ENCODE measurements around the gene GLIS1. TPM values are rescaled to one million over a fixed set of nuclear protein-coding genes. Genes with fewer than 3 reads are reported as not detected.

GLIS1 gene
- total RNA-seq, 1 donor from 2014 or later: not detected

GRCh38 chr1:53525595-53525994 lies 213.4 kb downstream of the GLIS1 start:
- DNase-seq: no peak

GRCh38 chr1:53524428-53525375 lies 214.3 kb downstream of the GLIS1 start:
- DNase-seq: no peak

DNA sequence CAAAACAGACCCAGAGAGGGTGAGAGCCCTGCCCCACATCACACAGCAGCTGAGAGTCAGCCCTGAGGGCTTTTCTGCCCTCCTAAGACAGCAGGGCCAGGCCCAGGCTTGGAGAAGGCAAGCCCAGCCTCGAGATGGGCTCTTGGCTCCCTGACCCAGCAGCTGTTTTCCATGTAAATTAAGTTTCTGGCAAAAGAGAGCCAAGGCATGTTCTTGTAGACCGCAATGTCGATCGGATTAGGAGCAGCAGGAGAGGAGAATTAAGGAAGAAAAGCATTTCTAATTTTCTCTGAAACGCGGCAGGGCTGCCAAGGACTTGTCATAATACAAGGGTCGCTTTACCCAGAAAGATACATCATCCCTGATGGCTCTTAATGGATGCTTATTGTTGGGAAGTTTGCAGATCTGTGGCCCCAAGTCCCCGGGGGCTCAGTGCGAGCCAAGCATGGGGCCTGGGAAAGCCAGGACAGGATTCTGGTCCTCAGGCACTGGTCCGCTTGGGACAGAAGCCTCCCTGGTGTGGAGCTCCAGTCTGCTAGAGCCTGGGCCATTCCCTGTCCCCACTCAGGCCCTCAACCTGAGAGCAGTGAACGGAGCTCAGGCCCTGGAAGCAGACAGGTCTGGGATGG lies 216.9 kb downstream of the GLIS1 start:
- DNase-seq: no peak

DNA sequence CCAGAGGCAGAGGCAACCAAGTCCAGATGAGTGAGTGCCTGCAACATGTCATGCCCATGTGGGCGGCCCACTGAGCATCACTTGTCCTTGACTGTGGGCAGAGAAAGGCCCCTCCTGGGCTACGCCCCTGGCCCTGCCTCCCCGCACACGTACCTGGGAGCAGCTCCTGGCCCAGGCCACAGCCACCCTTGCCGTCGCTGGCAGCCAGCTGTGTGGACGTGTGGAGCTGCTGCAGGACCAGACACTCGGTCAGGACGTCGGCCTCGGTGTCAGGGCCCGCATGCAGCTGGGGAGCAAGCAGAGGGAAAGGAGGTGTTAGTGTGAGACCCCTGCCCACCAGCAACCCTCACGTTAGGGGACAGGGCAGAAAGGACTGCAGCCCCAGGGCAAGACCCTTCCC lies 218.5 kb downstream of the GLIS1 start:
- DNase-seq: no peak

DNA sequence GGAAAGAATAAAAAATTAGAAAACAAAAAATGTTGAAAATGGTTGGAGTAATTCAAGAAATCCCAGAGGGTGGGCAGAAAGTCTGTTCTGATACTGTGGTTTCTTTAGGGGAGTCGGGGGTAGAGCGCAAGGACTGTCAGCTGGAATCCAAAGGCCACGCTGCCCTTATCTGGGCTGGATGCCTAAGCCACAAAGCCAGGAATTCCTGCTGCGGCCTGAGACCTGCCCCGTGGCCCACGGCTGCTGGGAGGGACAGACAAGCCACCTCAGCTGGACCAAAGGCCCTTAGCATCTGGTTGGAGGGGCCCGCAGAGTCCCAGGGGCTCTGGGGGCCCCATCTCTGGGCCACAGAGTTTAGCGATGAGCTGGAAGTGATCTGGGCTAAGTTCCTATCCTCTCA lies 219.5 kb downstream of the GLIS1 start:
- no peak for DNase-seq

- no peak for DNase-seq
These were observed 220.2 kb downstream of the GLIS1 start for GRCh38 chr1:53518775-53519174.

- DNase-seq: no peak
These were observed 221.1 kb downstream of the GLIS1 start for GRCh38 chr1:53517821-53518352.

DNA sequence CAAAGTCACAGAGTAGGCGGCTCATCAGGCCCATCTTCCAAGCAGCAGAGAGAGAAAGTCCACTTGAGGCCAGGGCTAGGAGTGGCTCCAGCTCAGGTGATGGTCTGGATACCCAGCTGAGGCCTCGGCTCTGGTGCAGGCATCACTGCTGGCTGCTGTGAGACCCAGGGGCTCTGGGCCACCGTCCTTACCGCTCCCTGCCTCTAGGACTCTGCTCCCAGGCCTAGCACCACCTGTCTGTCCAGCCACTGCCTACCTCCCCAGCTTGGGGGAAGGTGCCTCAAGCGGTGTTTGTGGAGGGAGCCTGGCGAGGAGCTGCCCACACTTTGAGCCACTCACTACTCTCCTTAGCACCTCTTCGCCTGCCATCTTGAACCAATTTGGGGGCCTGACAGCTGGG lies 221.9 kb downstream of the GLIS1 start:
- no peak for DNase-seq

- no peak for DNase-seq
These were observed 222.8 kb downstream of the GLIS1 start for GRCh38 chr1:53516181-53516580.

DNA sequence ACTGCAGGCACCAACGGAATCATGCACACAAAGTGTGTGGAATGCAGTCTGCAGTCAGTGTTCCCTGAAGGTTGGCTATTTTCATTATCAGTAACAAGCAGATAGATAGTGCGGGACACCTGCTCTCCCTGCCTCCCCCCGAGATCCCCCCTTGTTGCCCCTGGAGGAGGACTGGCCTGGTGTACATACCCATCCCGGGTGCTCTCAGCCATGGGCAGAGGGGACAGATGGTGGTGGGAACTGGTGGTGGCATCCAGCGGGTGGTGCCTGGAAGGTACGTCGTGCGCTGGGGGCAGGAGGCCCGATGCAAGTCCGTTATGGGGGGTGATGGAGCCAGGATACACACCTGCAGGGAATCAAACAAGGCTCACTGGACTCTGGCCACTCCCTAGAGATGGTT lies 224.5 kb downstream of the GLIS1 start:
- DNase-seq: no peak

DNA sequence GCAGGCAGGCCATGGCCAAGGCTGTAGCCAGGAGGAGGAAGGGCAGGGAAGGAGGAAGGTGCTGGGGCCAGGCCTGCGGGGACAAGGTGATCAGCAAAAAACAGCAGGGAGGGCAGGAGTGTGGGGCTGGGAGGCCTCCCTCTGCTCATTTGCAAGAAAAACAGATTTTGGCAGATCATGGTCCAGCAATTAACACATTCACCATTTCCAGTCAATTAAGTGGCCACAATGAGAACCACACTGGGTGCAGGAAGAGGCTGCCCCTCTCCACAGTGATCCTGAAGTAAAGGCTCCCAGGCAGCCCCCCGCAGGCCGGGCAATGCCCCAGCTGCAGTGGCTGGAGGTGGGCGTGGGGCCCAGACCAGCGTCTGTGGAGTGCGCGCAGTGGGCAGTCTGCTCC lies 225.1 kb downstream of the GLIS1 start:
- no peak for DNase-seq

DNA sequence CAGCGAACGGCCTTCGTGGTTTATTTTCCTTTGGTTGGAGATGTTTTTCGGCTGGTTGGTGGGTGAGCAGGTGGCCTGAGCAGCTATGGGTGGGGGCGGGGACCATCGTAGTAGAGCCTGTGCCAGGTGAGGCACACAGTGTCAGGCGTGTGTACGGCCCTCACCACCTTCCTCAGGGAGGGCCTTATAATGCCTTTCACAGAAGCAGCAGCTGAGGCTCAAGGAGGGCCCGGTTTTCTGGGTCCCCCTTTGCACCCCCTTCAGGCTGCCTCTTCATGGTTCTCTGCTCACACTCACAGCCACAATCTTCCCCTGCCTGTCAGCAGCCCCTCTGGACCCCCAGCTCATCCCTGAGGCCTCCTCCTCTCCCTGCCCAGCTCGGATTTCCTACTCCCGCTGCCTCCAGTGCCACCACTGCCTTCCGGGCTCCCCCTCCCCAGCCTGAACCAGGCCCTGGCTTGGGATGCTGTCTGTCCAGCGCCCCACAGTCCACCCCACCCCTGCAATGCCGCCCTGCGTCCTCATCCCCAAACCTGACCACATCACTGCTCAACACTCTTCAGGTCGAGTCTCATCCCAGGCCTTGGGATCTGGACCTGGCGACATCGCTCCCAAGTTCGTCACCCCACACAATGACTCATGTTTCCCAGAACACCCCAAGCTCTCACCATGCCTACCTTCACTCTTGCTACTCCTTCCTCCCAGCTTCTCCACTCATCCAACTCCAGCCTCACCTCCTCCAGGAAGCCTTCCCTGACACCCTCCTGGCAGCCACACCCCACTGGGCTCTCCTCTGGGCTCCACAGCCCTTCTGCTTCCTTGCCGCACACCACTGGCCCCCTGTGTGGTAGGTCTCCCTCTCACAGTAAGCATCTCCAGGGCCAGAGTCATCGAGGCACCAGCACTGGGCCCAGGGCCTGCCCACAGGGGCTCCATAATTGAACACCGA lies 225.9 kb downstream of the GLIS1 start:
- DNase-seq: no peak

DNA sequence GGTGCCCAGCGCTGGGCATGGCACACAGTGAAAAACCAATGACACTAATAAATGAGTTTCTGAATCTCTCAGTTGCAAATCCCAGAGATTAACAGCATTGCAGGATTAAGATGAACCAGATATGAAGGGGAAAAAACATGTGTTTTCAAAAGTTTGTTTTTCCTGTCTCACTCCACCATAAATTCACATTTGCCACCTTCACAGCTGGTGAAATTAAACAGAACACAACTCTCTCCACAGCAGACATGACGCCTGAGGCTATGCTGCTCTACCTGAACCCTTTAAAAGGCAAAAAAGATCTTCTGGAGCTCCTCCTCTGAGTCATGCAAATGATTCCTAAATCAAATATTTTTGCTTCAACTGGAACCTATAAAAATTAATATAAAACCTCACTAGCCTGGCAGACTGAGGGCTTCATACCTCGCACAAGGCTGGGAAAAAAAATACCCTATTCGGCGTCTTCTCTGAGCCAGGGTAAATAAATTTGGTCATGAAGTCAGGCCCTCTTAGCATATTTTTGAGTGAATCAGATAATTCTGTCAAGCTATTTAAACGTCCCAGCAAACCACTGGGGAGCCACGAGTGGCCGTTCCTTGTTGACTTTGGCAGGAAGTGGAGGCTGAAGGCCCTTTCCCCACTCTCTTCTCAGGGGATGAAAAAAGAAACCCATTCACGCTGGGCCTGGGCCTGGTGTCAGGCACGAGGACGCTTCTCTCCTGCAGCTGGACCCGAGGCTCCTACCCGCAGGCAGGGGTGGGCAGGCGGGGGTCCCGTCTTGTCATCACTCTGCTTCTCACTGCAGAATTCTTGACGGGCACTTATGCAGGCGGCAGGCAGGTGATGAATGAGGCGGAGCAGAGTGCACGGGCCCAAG lies 226.8 kb downstream of the GLIS1 start:
- no peak for DNase-seq

GRCh38 chr1:53511323-53511932 lies 227.5 kb downstream of the GLIS1 start:
- DNase-seq: no peak

GRCh38 chr1:53510215-53510614 lies 228.7 kb downstream of the GLIS1 start:
- no peak for DNase-seq

DNA sequence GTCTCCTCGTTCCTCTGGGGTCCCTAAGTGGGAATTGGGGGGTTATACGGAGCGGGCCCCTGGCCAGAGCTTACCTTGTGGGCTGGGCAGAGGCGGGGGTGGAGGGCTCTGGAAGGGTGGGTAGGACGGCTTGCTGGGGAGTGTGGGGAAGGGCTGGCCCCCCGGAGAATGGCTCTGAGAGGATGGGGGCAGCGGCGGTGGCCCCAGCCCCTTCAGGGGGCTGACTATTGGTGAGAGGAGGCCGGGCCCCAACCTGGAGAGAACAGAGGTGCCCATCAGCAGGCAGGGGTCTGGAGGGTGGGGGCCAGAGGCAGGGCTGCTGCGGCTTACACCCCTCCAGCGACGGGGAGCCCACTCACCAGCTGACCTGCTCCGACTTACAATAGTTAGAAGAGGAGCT lies 229.2 kb downstream of the GLIS1 start:
- no peak for DNase-seq

DNA sequence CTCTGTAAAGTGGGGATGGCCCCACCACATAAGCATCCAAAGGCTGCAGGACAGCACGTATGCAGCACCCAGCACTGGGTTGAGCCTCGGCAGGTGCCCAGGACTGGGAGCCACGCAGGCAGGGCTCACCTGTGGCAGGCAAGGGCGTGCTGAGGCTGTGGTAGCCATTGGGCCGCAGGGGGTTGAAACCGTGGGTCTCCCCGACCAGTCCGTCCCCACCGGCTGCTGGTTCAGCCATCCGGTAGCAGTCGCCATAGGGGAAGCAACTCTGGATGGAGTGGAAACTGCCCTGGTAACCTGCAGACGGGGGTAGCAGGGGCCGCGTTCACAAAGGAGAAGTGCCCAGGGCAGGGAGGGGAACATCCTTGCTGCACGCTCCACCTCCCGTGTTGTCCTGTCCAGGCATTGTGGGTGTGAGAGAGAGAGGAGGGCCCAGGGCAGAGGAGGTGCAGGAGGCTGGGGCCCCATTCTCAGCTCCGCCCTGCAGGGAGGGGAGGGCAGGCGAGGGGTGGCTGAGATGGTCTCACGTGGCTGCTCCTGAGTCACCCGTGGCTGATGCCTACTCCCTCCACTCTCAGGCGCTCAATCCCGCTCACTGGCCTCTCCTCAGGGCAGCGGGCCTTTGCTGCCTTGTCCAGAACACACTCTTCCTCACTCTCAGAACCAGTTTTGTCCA lies 229.8 kb downstream of the GLIS1 start:
- DNase-seq: no peak

DNA sequence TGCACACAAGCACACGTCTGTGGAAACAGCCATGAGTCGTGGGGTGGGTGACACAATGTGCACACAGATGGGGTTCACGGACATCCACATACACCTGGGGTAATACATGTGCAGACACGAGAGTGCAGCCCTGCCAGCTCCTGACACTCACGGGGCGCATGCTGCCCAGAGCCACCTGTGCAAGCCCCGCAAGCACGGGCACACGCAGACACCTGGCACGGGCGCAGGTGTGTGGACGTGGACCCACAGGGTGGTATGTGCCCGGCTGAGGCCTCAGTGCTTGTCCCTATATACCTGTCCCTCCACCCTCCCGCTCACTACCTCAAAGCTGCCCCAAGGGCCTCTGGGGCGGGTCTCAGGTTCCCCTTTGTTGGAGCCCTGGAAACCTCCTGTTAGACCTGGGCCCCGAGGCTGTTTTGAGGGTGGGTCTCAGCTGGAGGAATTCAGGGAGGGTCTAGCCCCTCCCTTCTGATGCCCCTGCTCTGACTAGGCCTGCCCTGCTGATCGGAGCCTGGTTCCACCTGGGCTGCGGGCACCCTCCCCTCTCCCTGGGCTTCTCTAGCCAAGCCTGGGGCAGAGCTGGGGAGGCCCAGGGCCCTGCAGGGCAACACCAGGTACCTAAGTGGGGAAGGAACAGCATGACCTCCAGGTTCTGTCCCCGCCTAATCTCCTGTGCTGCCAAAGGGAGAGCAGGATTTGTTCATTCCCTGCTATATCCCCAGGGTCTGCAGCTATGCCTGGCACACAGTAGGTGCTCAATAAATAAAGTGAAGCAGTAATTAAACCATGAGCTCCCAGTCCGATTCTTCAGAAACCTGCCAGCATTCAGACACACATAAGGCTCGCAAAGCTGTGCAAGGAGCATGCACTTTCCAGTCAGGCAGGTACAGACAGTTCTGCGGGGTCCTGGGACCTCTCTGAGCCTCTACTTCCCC lies 230.6 kb downstream of the GLIS1 start:
- no peak for DNase-seq
